B cell (primary cell): ENCODE data around the gene PDE3B. TPM values are rescaled to one million over a fixed set of nuclear protein-coding genes. Genes with fewer than 3 reads are reported as not detected.

ENCODE experiments used
- ATAC-seq: fragments of 200-7000 bp; cut with Tn5 transposase; one replicate; pipeline ENCODE4 v1.10.0; 2021; ENCODE audit warnings: low read depth, mild to moderate bottlenecking, moderate number of reproducible peaks, moderate library complexity
- CTCF ChIA-PET: fragments of 350-600 bp; sonication (Branson Sonifier 250); formaldehyde crosslinking; loops from one replicate; lab custom pipeline; 2021; ENCODE audit warnings: antibody characterized with exemption, inconsistent platforms; lab: Charles Lee
- POLR2A ChIA-PET: fragments of 350-600 bp; sonication (Branson Sonifier 250); formaldehyde crosslinking; loops from one replicate; lab custom pipeline; 2021; ENCODE audit warnings: antibody characterized with exemption; lab: Charles Lee
- DNase-seq: peaks from one replicate; pipeline ENCODE4 v3.0.0; 2013
- H2AFZ ChIP-seq: 2 replicates; pipeline ENCODE4 v1.6.1; 2012; ENCODE audit warnings: mild to moderate bottlenecking, low read depth, low read length; ENCODE audit not compliant: insufficient read depth, poor library complexity, severe bottlenecking
- H3K27ac ChIP-seq, 2 donors: 1 replicate in 1 of 2; 2 replicates in 1 of 2; pipeline ENCODE4 v1.5.1; 2012 to 2013; ENCODE audit warnings: low read length in 2 of 2, mild to moderate bottlenecking in 2 of 2, moderate library complexity in 1 of 2
- H3K27me3 ChIP-seq, 4 experiments: fragments of 200-600 bp in 1 of 4; sonication (generic) in 1 of 4; replicated peaks in 1 of 4; 1 replicate in 2 of 4; 2 replicates in 2 of 4; pipeline versions ENCODE4 v1.6.1 to v1.7.0; 2013 to 2016; ENCODE audit warnings: low read length in 3 of 4, mild to moderate bottlenecking in 2 of 4, mixed read lengths in 1 of 4, moderate library complexity in 1 of 4; ENCODE audit not compliant: insufficient read depth in 4 of 4, control insufficient read depth in 3 of 4; ENCODE audit errors: control extremely low read depth in 1 of 4
- H3K36me3 ChIP-seq, 2 experiments: replicated peaks in 1 of 2; 1 replicate in 1 of 2; 2 replicates in 1 of 2; pipeline versions ENCODE4 v1.6.1 to v1.7.1; 2013; ENCODE audit warnings: low read length in 1 of 2; ENCODE audit not compliant: insufficient read depth in 2 of 2, control insufficient read depth in 1 of 2; ENCODE audit errors: control extremely low read depth in 1 of 2, extremely low read depth in 1 of 2
- H3K4me1 ChIP-seq, 2 donors: fragments of 200-600 bp in 1 of 2; sonication (generic) in 1 of 2; 1 replicate in 1 of 2; 2 replicates in 1 of 2; pipeline versions ENCODE4 v1.5.1 to v1.6.1; 2013 to 2017; ENCODE audit warnings: low read length in 2 of 2; ENCODE audit not compliant: control insufficient read depth in 2 of 2, insufficient read depth in 2 of 2
- H3K4me2 ChIP-seq: replicated peaks from 2 replicates; pipeline ENCODE3; 2012; ENCODE audit warnings: mild to moderate bottlenecking, low read depth, low read length; ENCODE audit not compliant: poor library complexity, severe bottlenecking
- H3K4me3 ChIP-seq, 5 experiments: fragments of 200-600 bp in 1 of 5; sonication (generic) in 1 of 5; 1 replicate in 3 of 5; 2 replicates in 2 of 5; pipeline versions ENCODE4 v1.5.1 to v1.7.0; 2011 to 2016; ENCODE audit warnings: low read length in 4 of 5, mild to moderate bottlenecking in 4 of 5, low read depth in 2 of 5, control low read depth in 1 of 5, moderate library complexity in 1 of 5; ENCODE audit not compliant: insufficient read depth in 1 of 5; ENCODE audit errors: control extremely low read depth in 1 of 5, extremely low read depth in 1 of 5
- H3K79me2 ChIP-seq: fragments of 200-600 bp; sonication (generic); one replicate; pipeline ENCODE4 v1.6.0; 2016; ENCODE audit warnings: low read length; ENCODE audit not compliant: control insufficient read depth, insufficient read depth
- H3K9ac ChIP-seq: fragments of 200-600 bp; sonication (generic); 2 replicates; pipeline ENCODE4 v1.6.1; 2017; ENCODE audit warnings: mild to moderate bottlenecking, low read length, moderate library complexity
- H3K9me3 ChIP-seq, 3 donors: one replicate each; pipeline versions ENCODE4 v1.6.1 to v1.7.1; 2013; ENCODE audit warnings: low read length in 2 of 3; ENCODE audit not compliant: control insufficient read depth in 2 of 3, insufficient read depth in 1 of 3; ENCODE audit errors: control extremely low read depth in 1 of 3
- H4K20me1 ChIP-seq: 2 replicates; pipeline ENCODE4 v1.6.0; 2012; ENCODE audit warnings: mild to moderate bottlenecking, low read length; ENCODE audit not compliant: insufficient read depth, control insufficient read depth, poor library complexity, severe bottlenecking
- H3K27ac Mint-ChIP-seq: one replicate; pipeline ENCODE4 v1.8.0; 2021; ENCODE audit warnings: mixed read lengths
- H3K27me3 Mint-ChIP-seq: one replicate; pipeline ENCODE4 v1.8.0; 2021; ENCODE audit warnings: mixed read lengths
- H3K4me1 Mint-ChIP-seq: one replicate; pipeline ENCODE4 v1.8.0; 2021; ENCODE audit warnings: mixed read lengths
- H3K4me3 Mint-ChIP-seq: one replicate; pipeline ENCODE4 v1.8.0; 2021; ENCODE audit warnings: mixed read lengths
- H3K9me3 Mint-ChIP-seq: one replicate; pipeline ENCODE4 v1.8.0; 2022; ENCODE audit warnings: mixed read lengths; ENCODE audit not compliant: insufficient read depth
- EZH2 ChIP-seq: IDR thresholded peaks from 2 replicates; pipeline ENCODE4 v1.6.1; 2012; ENCODE audit warnings: borderline replicate concordance, low read depth, mild to moderate bottlenecking, moderate library complexity, low read length; ENCODE audit not compliant: insufficient read depth, poor library complexity, severe bottlenecking
- WGBS: methylation state at CpG from one replicate; pipeline ENCODE4 v1.1.5; 2013; ENCODE audit warnings: missing lambda C conversion rate; ENCODE audit not compliant: insufficient coverage; 5-methylcytosine and 5-hydroxymethylcytosine counted together
- intact Hi-C: fragments of 100-400 bp; cut with micrococcal nuclease; formaldehyde crosslinking; loops from one replicate; pipeline ENCODE4 v1.10.0; 2022
- polyA plus RNA-seq: library from polyadenylated mRNA; depleted of rRNA; stranded (reverse); fragments of >200 nt; gene quantifications from 2 replicates; pipeline ENCODE4 v1.2.3, GENCODE V29; 2012
- total RNA-seq, 2 donors: library from RNA; stranded (reverse); fragments of 120-200 nt in 1 of 2; gene quantifications; 1 replicate in 1 of 2; 2 replicates in 1 of 2; pipeline versions ENCODE4 v1.2.3 to v1.2.4, GENCODE V29; 2013 to 2022
- TF ChIP-seq, protein P1 (sequence below): fragments of 200-600 bp; IDR thresholded peaks from one replicate; pipeline ENCODE4 v1.8.0; 2022; ENCODE audit warnings: antibody characterized with exemption, mild to moderate bottlenecking

PDE3B gene
- total and polyA plus RNA-seq, 2 donors (not counting 1 experiment from before 2014, with no cell fraction given): 1.0 to 60.7 TPM

- no peak for TF ChIP-seq EZH2
- TF ChIP-seq, protein P1, sequence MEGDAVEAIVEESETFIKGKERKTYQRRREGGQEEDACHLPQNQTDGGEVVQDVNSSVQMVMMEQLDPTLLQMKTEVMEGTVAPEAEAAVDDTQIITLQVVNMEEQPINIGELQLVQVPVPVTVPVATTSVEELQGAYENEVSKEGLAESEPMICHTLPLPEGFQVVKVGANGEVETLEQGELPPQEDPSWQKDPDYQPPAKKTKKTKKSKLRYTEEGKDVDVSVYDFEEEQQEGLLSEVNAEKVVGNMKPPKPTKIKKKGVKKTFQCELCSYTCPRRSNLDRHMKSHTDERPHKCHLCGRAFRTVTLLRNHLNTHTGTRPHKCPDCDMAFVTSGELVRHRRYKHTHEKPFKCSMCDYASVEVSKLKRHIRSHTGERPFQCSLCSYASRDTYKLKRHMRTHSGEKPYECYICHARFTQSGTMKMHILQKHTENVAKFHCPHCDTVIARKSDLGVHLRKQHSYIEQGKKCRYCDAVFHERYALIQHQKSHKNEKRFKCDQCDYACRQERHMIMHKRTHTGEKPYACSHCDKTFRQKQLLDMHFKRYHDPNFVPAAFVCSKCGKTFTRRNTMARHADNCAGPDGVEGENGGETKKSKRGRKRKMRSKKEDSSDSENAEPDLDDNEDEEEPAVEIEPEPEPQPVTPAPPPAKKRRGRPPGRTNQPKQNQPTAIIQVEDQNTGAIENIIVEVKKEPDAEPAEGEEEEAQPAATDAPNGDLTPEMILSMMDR: no peak
- H3K4me3 ChIP-seq: no peak overlapping the region
- intact Hi-C loops: no loop called here
- ATAC-seq (no peak), DNase-seq (no peak)
- peaks cover 6% of the 10 kb centered on the region for H4K20me1 ChIP-seq
- ChIA-PET CTCF (interaction anchor here (1.4 kb wide), 1 partner anchor 23 kb away, joined by 3 read pairs; no protein-coding TSS in a partner anchor), POLR2A (no interaction called here)
- WGBS: 100% methylated on average over 1 of the region's 1 CpG
- no peaks in the 10 kb centered on the region for H3K27me3 Mint-ChIP-seq
- no peak overlapping the region for H2AFZ ChIP-seq
- peaks cover 0 to 5% of the 10 kb centered on the region in 2 experiments for H3K36me3 ChIP-seq
- no peak overlapping the region for H3K27ac ChIP-seq
- H3K9me3 Mint-ChIP-seq: no peaks in the 10 kb centered on the region
- no peaks in the 10 kb centered on the region for H3K27me3 ChIP-seq
- no peak overlapping the region for H3K4me3 Mint-ChIP-seq
- no peak overlapping the region for H3K9ac ChIP-seq
- peaks cover 27% of the 10 kb centered on the region for H3K4me1 Mint-ChIP-seq
- H3K27ac Mint-ChIP-seq: no peak overlapping the region
- H3K79me2 ChIP-seq: peaks cover 2% of the 10 kb centered on the region
- no peaks in the 10 kb centered on the region for H3K9me3 ChIP-seq
- H3K4me1 ChIP-seq: peaks cover 5 to 6% of the 10 kb centered on the region in 2 donors
- no peak overlapping the region for H3K4me2 ChIP-seq
Measured at GRCh38 chr11:14884667-14885273, 241.2 kb downstream of the PDE3B start.

GRCh38 chr11:14886513-14886912, 242.9 kb downstream of the PDE3B start:
- TF ChIP-seq, protein P1: no peak
- TF ChIP-seq EZH2: no peak

More at GRCh38 chr11:14886513-14886912, 242.9 kb downstream of the PDE3B start:
- intact Hi-C loops: no loop called here
- CTCF ChIA-PET: interaction anchor here (1.4 kb wide), 1 partner anchor 21 kb away, joined by 3 read pairs; no protein-coding TSS in a partner anchor
- no peak overlapping the region for H3K4me2 ChIP-seq
- H3K36me3 ChIP-seq: no peaks in the 10 kb centered on the region
- Mint-ChIP-seq H3K4me1 (peaks cover 35% of the 10 kb centered on the region), H3K4me3 (no peak overlapping the region), H3K27ac (no peak overlapping the region), H3K9me3 (no peaks in the 10 kb centered on the region), H3K27me3 (no peaks in the 10 kb centered on the region)
- WGBS: 100% methylated on average over 1 of the region's 1 CpG
- H3K4me3 ChIP-seq: no peak overlapping the region
- POLR2A ChIA-PET: no interaction called here
- H3K4me1 ChIP-seq: peaks cover 9 to 10% of the 10 kb centered on the region in 2 donors
- H2AFZ ChIP-seq: no peak overlapping the region
- peaks cover 6% of the 10 kb centered on the region for H4K20me1 ChIP-seq
- H3K9me3 ChIP-seq: no peaks in the 10 kb centered on the region
- no peak for DNase-seq
- H3K27ac ChIP-seq: no peak overlapping the region
- no peak overlapping the region for H3K9ac ChIP-seq
- peaks cover 8% of the 10 kb centered on the region for H3K79me2 ChIP-seq
- ATAC-seq: no peak
- no peaks in the 10 kb centered on the region for H3K27me3 ChIP-seq
